ENCODE data around the gene AQP3.

- TF ChIP-seq CTCF (conservative IDR thresholded peaks at IDR 0.05 in 1 of 2, IDR thresholded peaks at IDR 0.05 in 1 of 2; ENCODE audit: low read depth in 1 of 2, low read length in 2 of 2) = peak; percentile 12 to 14
- no peak for TF ChIP-seq EZH2 (IDR thresholded peaks at IDR 0.05; ENCODE audit: low read length, missing control alignments)
Measured at GRCh38 chr9:33446946-33447798, at the start of gene AQP3.
